GOT3 (cell line): ENCODE measurements around the gene FBXL22.

Source experiments
- DNase-seq: peaks from one replicate; lab custom pipeline; 2025; ENCODE audit warnings: mixed read lengths; lab: John Stamatoyannopoulos, UW

FBXL22 gene

GRCh38 chr15:63597038-63597790 is at the start of gene FBXL22:
Gene FBXL22, plus strand, starts transcription at chr15:63597387. Its CDS starts 6 bp downstream, at chr15:63597393.
- DNase-seq: no peak

DNA sequence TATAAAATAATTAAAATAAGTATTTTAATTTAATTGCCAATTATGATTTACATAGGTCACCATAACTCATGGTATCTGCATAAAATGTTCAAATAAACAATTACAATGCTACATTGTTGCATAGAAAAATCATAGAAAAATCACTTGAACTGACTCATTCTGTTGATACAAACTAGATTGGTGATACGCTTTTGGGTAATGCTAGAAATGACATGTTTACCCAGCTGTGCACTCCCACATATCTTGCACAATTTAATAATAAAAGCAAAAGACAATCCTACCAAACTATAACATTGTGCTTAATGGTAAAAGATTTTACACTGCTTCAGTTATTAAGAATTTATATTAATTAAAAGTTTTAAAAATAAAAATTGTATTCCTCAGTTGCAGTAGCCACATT is 45.8 kb upstream of the FBXL22 start:
- DNase-seq: no peak

DNA sequence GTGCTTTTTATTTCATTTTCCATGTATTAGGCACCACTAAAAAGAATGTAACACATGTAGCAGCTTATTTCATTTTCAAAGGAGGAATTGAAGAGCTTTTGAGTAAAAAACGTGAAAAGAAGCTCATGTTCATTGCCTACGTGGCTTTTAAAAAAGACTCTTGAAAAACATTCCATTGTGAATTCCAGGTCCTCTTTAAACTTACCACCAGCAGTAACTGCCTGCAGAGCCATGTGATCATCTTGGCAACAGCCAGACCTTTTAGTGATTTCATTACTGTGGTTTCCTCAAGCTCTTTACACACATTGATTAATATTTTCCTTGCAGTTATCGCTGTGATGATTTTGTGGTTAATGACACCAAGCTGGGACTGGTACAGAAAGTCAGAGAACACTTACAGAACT is 43.8 kb upstream of the FBXL22 start:
- no peak for DNase-seq

DNA sequence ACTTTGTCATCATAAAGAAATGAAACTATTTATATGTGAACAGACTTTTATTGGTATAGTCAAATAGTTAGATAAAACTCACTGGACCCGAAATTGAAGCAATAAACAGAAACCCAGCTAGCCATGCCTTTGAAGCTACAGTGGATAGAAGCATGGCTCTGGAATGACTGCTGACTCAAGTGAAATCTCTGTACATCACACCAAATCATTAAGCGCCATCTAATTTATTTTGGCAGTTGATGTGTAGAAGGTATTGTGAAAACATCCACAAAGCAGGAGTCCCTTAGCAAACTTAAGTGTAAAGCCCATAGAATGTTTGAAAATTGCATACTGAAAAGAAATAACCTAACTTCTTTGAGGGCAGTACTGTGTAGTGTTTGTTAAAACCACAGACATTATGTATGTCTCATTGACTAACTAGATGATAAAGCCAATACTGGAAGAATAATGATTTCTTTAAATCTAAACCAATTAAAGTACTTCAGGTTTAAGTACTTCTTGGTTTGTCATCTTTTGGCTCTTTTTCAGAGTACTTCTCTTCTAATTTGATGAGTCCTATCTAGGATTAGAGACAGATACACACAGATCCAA is 42.8 kb upstream of the FBXL22 start:
- no peak for DNase-seq

DNA sequence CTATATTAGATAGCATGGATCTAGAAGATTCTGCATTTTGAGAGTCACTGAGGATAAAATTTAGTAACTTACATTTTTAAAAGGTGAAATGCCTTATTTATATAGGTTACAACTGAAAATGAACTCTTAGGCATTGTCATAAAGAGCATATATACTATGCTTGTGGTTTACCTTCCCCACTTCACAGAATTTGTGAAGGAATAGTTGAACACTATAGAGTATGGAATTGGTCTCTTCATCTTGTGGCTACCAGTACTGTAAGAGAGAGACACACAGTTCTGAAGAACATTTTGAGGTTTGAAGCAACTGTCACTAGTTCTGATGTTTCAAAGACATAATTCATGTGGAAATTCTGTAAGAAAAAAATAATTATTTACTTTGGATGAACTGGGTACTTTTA is 41.7 kb upstream of the FBXL22 start:
- DNase-seq: no peak

GRCh38 chr15:63556246-63556645 is 40.9 kb upstream of the FBXL22 start:
- no peak for DNase-seq

DNA sequence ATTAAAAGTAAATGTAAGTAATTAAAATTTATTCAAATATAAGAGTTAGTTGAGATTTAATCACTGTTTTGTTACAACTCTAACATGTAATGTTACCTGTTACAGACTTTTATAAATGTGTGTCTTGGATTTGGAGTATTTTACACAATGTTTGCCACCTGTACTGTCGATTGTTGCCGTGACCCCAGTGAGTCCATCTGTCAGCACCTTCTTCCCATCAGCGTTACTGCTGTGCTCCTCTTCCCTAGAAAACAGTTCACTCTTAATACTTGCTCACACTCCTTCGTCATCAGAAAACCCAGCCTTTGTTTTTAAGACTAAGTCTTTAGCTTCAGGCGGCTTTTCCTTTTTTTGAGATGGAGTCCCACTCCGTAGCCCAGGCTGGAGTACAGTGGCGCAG is 40.5 kb upstream of the FBXL22 start:
- no peak for DNase-seq

DNA sequence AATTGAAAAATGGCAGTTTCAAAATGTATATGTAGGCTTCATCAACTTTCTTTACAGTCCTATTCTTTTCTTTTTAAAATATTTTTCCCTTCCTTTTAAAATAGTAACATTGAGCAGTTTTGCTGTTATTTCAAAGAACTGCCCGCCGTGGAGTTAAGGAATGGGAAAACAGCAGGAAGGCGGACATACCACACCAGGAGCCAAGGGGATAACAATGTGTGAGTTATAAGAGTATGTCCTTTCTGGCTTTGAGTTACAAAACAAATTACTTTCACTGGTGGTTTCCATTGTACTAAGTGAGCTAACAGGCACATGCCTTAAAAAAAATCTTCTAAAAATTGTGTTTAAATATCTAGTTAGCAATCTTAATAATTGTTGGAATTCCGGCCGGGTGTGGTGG is 37.4 kb upstream of the FBXL22 start:
- DNase-seq: no peak

DNA sequence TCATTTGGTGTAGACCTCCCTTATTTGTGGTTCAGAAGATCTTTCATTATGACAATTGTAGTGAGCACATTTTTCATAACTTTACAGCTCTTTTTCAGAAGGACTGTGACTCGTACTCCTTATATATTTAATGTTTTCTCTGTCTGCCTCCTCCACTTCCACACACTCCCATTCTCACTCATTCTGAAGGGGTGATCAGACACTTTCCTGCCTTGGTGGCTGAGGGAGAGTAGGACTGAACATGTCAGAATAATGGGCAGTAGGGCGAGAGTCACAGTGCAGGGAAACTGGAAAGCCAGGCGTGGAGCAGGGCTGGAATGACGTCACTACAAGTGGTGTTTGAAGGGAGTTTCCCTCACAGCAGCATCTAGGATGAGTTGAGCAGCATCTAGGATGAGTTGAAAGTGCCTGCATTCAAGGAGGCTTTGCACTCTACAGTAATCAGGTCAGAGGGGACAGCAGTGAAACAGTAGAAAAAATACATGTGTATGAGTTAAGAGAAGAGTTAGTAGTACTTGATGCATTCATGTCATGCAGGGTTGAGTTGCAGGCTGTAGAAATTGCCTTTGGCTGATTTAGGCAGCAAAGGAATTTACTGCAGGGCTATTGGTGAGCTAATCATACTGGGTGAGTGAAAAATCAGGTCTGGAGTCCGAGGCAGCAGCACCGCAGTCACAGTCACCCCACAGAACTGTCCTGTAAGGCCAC is 36.3 kb upstream of the FBXL22 start:
- DNase-seq: no peak

GRCh38 chr15:63564093-63564492 is 33.1 kb upstream of the FBXL22 start:
- DNase-seq: no peak

DNA sequence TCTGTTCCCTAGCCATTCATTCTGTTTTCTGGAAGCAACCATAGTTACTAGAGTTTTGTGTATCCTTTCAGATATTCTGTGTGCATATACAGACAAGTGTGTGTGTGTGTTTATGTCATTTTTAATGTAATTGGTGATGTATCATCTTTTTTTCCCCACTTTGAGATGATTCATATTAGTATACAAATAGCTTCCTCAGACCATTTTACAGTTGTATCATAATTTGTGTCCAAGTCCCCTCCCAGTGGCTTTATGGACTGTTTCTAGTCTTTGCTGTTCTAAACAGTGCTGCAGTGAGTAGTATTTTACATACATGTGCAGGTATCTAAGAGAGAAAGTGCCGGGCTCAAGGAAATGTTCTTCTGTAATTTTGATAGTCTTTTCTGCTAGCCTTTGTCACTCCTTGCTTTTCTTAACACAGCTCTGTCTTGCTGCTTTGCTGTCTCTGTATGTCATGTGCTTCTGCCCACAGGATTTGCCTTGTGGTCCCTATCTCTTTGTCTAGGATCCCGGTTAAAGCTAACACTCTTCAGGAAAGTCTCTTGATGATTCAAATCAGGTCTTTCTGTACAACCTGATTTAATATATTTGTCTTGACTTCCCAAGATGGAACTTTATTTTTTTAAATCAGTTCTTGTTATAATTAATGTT is 31.5 kb upstream of the FBXL22 start:
- no peak for DNase-seq

- no peak for DNase-seq
Measured at GRCh38 chr15:63572749-63573464, 24.3 kb upstream of the FBXL22 start.

- no peak for DNase-seq
Measured at GRCh38 chr15:63573533-63573932, 23.7 kb upstream of the FBXL22 start.

- no peak for DNase-seq
Measured at GRCh38 chr15:63575312-63575711, 21.9 kb upstream of the FBXL22 start.

DNA sequence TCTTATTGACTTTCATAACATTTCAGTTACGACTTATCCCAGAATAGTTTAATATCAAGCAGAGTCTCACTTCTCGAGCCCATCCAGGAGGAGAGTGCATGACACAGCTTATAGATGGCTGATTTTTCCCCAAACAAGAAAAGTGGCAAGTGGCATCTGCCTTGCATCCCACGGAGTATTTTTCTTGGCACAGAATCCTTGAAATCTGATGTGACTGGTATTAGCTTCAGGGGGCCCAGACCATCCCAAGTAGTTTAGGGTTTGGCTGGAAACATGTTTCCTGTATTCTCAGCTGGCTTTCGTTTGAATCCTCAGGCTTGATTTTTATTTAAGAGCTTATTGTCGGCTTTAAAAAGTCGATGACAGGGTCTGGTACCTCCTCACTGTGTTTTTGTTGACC is 20.7 kb upstream of the FBXL22 start:
- no peak for DNase-seq

DNA sequence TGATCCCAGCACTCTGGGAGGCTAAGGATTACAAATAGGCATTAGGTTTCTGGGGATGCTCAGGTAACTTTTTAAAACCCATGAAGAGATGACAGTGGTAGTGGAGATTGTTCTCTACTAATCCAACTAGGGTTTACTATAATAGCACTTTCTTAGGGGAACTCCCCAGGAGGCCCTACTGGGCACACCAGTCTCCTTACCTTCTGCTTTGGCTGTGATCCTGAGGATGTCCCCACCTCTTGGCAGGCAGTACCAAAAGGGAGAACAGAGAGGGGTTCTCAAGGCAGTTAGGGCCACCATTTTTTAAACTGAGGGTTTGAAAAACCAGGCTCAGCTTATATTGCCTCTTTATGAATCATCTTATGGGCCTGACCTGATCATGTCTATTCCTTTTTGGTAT is 15.0 kb upstream of the FBXL22 start:
- DNase-seq: no peak

GRCh38 chr15:63582718-63583426 is 14.3 kb upstream of the FBXL22 start:
- no peak for DNase-seq

DNA sequence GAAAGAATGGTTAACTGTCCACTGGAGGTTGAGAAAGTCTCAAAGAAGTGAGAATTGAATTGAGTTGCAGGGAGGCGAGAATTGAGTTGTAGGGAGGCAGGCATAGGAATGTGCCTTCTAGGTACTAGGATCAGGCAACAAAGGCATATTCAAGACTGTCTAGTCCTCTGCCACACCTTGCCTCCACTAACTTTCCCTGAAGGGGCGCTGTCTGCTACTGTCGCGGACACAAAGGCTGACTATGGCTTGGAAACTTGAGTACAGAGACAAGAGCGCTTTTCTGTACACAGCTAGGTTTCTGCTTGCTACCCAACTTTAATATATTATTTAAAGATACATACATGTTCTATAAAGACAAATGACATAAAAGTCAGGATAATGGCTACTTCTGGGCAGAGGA is 10.4 kb upstream of the FBXL22 start:
- no peak for DNase-seq

DNA sequence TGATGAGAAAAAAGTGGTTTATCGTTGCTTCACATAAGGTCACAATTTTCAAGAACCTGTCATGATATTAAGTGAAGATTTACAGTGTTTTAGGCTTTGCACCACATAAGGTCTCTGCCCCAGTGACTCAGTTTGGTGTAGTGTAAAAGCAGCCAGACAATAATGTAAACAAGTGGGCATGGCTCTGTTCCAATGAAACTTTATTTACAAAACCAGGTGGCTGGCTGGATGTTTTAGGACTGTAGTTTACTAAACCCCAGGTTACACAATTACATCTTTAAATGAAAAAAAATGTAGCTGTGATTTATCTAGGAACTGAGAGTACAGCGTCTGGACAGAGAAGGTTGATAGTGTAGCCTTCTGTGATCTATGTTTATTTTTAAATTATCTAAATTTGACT is 9.7 kb upstream of the FBXL22 start:
- no peak for DNase-seq

DNA sequence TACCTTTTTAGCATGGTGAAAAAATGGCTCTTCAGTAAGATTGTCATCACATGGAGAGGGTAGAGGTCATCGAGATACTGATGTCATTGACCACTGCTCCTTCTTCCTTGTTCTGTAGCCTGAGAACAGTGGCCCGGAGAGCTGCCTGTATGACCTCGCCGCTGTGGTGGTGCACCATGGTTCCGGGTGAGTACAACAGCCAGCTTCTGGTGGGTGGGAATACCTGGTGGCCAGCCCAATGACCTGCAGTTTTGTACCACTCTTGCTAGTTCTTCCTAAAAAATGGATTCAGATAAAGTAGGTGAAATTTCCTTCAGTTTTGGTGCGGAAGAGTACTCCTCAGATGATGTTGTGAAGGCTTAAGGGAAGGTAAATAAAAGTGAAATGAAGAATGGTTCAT is 8.4 kb upstream of the FBXL22 start:
- no peak for DNase-seq
